Smooth muscle cell (in vitro differentiated cells): ENCODE data around the gene BORCS8. TPM values are rescaled to one million over a fixed set of nuclear protein-coding genes. Genes with fewer than 3 reads are reported as not detected.
A peak's percentile ranks its signal among the peaks of the same experiment; 100 is the strongest.

Experiments
- DNase-seq: peaks from one replicate; lab custom pipeline; 2025; ENCODE audit not compliant: unreplicated experiment; lab: John Stamatoyannopoulos, UW
- H2AFZ ChIP-seq: fragments of 200-600 bp; sonication (generic); 2 replicates; pipeline ENCODE4 v1.6.0; 2016; ENCODE audit warnings: antibody characterized with exemption, low read depth, mild to moderate bottlenecking
- H3F3A ChIP-seq: fragments of 200-600 bp; sonication (generic); 2 replicates; pipeline ENCODE4 v1.6.0; 2017; ENCODE audit warnings: antibody characterized with exemption, low read depth
- H3K27ac ChIP-seq: fragments of 200-600 bp; sonication (generic); 2 replicates; pipeline ENCODE4 v1.5.1; 2016; ENCODE audit warnings: low read depth, mild to moderate bottlenecking
- H3K27me3 ChIP-seq: fragments of 200-600 bp; sonication (generic); 2 replicates; pipeline ENCODE4 v1.6.1; 2016; ENCODE audit warnings: low read depth, mild to moderate bottlenecking
- H3K36me3 ChIP-seq: fragments of 200-600 bp; sonication (generic); 2 replicates; pipeline ENCODE4 v1.5.1; 2016; ENCODE audit warnings: low read depth
- H3K4me1 ChIP-seq: fragments of 200-600 bp; sonication (generic); 2 replicates; pipeline ENCODE4 v1.5.1; 2016; ENCODE audit warnings: low read depth
- H3K4me2 ChIP-seq: fragments of 200-600 bp; sonication (generic); 2 replicates; pipeline ENCODE4 v1.6.0; 2016; ENCODE audit warnings: mild to moderate bottlenecking
- H3K4me3 ChIP-seq: fragments of 200-600 bp; sonication (generic); 2 replicates; pipeline ENCODE4 v1.5.1; 2016; ENCODE audit warnings: mild to moderate bottlenecking
- H3K79me2 ChIP-seq: fragments of 200-600 bp; sonication (generic); 2 replicates; pipeline ENCODE4 v1.6.0; 2016; ENCODE audit warnings: low read depth, mild to moderate bottlenecking
- H3K9ac ChIP-seq: fragments of 200-600 bp; sonication (generic); 2 replicates; pipeline ENCODE4 v1.6.0; 2016; ENCODE audit warnings: low read depth
- H3K9me3 ChIP-seq: fragments of 200-600 bp; sonication (generic); replicated peaks from 2 replicates; pipeline ENCODE4 v1.5.1; 2016; ENCODE audit warnings: low read depth
- H4K20me1 ChIP-seq: fragments of 200-600 bp; sonication (generic); 2 replicates; pipeline ENCODE4 v1.6.0; 2016; ENCODE audit warnings: low read depth
- CTCF ChIP-seq: fragments of 200-600 bp; sonication (generic); IDR thresholded peaks from 2 replicates; pipeline ENCODE4 v1.5.1; 2017; ENCODE audit warnings: borderline replicate concordance, mild to moderate bottlenecking, antibody characterized with exemption; ENCODE audit not compliant: insufficient read depth, poor library complexity, severe bottlenecking
- WGBS: methylation state at CpG from one replicate; pipeline ENCODE4 v1.1.7; 2016; ENCODE audit warnings: low lambda C conversion rate; 5-methylcytosine and 5-hydroxymethylcytosine counted together
- polyA plus RNA-seq: library from polyadenylated mRNA; unstranded; fragments of >200 nt; fragmentation: Nextera tagmentation; extraction: Ambion mirVana; gene quantifications from 2 replicates; pipeline ENCODE4 v1.2.1, GENCODE V29; 2016
- total RNA-seq: library from RNA; depleted of rRNA; stranded (reverse); fragments of >200 nt; gene quantifications from 2 replicates; pipeline ENCODE4 v1.2.3, GENCODE V29; 2014

BORCS8 gene
- total RNA-seq: 6.6 and 10.0 TPM in 2 replicates
- 15.7 and 25.9 TPM in 2 replicates for polyA plus RNA-seq

GRCh38 chr19:19192078-19192882, at the start of gene BORCS8, which contains the start of gene RFXANK:
Gene BORCS8 (minus strand): TSS chr19:19192152. CDS start chr19:19192117, 35 bp downstream.
Gene RFXANK (plus strand): TSS chr19:19192258. CDS start chr19:19193947, 1,689 bp downstream.
- Histone ChIP-seq H3K4me3 (peak within 1 kb of the TSS; percentile 100), H2AFZ (peak within 1 kb of the TSS; percentile 98), H3K79me2 (peaks cover 29% of the 10 kb centered on the region), H3K9me3 (no peaks in the 10 kb centered on the region), H3K27me3 (no peaks in the 10 kb centered on the region), H3K9ac (peak within 1 kb of the TSS; percentile 98), H3K4me1 (peaks cover 8% of the 10 kb centered on the region), H4K20me1 (no peaks in the 10 kb centered on the region), H3K4me2 (peak within 1 kb of the TSS; percentile 98), H3K36me3 (no peaks in the 10 kb centered on the region), H3F3A (no peaks in the 10 kb centered on the region), H3K27ac (peak within 1 kb of the TSS; percentile 98)
- DNase-seq: peak; percentile 95
- under 1% methylated on average over 43 of the region's 53 CpGs for WGBS
- TF ChIP-seq CTCF: no peak

GRCh38 chr19:19240476-19240875, 48.5 kb upstream of the BORCS8 start:
- Histone ChIP-seq H3K4me1 (no peaks in the 10 kb centered on the region), H3K4me3 (no peak overlapping the region), H3K27ac (no peak overlapping the region), H3K36me3 (no peaks in the 10 kb centered on the region), H3K9ac (no peak overlapping the region), H3K79me2 (no peaks in the 10 kb centered on the region), H3K4me2 (no peak overlapping the region), H2AFZ (no peak overlapping the region), H3K9me3 (no peaks in the 10 kb centered on the region), H3K27me3 (peaks cover 9% of the 10 kb centered on the region), H3F3A (no peaks in the 10 kb centered on the region), H4K20me1 (no peaks in the 10 kb centered on the region)
- 82% methylated on average over 9 of the region's 9 CpGs for WGBS
- no peak for DNase-seq
- no peak for TF ChIP-seq CTCF

GRCh38 chr19:19239675-19240074, 47.7 kb upstream of the BORCS8 start:
- no peak for DNase-seq
- Histone ChIP-seq H3K9me3 (no peaks in the 10 kb centered on the region), H2AFZ (no peak overlapping the region), H3F3A (no peaks in the 10 kb centered on the region), H3K4me2 (no peak overlapping the region), H3K4me3 (no peak overlapping the region), H4K20me1 (no peaks in the 10 kb centered on the region), H3K9ac (no peak overlapping the region), H3K27me3 (peaks cover 9% of the 10 kb centered on the region), H3K4me1 (no peaks in the 10 kb centered on the region), H3K27ac (no peak overlapping the region), H3K79me2 (no peaks in the 10 kb centered on the region), H3K36me3 (no peaks in the 10 kb centered on the region)
- no peak for TF ChIP-seq CTCF
